Measurements from ENCODE around the gene GHRH.

GHRH gene

GRCh38 chr20:37261714-37262113, at the start of gene GHRH:
GHRH (minus strand) TSS chr20:37261814; CDS start chr20:37256889, 4,925 bp downstream.
- no peak for DNase-seq (ENCODE audit: low spot score)

- no peak for DNase-seq (ENCODE audit: low spot score)
Observed at GRCh38 chr20:37310951-37311350, 49.3 kb upstream of the GHRH start.

GRCh38 chr20:37309936-37310590, 48.4 kb upstream of the GHRH start:
- no peak for DNase-seq (ENCODE audit: low spot score)

GRCh38 chr20:37309290-37309689, 47.7 kb upstream of the GHRH start:
- DNase-seq (ENCODE audit: low spot score) = no peak

GRCh38 chr20:37308086-37309050, 46.8 kb upstream of the GHRH start:
- DNase-seq (ENCODE audit: low spot score) = no peak

- DNase-seq (ENCODE audit: low spot score) = no peak
Observed at GRCh38 chr20:37305839-37306238, 44.2 kb upstream of the GHRH start.

- DNase-seq (ENCODE audit: low spot score) = no peak
Observed at GRCh38 chr20:37305079-37305478, 43.5 kb upstream of the GHRH start.

- DNase-seq (ENCODE audit: low spot score) = no peak
Observed at GRCh38 chr20:37303637-37304036, 42.0 kb upstream of the GHRH start.

GRCh38 chr20:37302981-37303380, 41.4 kb upstream of the GHRH start:
- DNase-seq (ENCODE audit: low spot score) = no peak

- no peak for DNase-seq (ENCODE audit: low spot score)
Observed at GRCh38 chr20:37301558-37301957, 39.9 kb upstream of the GHRH start.

GRCh38 chr20:37301120-37301519, 39.5 kb upstream of the GHRH start:
- no peak for DNase-seq (ENCODE audit: low spot score)

- no peak for DNase-seq (ENCODE audit: low spot score)
Observed at GRCh38 chr20:37299718-37300528, 38.3 kb upstream of the GHRH start.

- DNase-seq (ENCODE audit: low spot score) = no peak
Observed at GRCh38 chr20:37298190-37298939, 36.8 kb upstream of the GHRH start.

GRCh38 chr20:37297066-37297736, 35.6 kb upstream of the GHRH start:
- DNase-seq (ENCODE audit: low spot score) = no peak

- no peak for DNase-seq (ENCODE audit: low spot score)
Observed at GRCh38 chr20:37296371-37296770, 34.8 kb upstream of the GHRH start.

GRCh38 chr20:37295595-37295994, 34.0 kb upstream of the GHRH start:
- DNase-seq (ENCODE audit: low spot score) = no peak

GRCh38 chr20:37295001-37295400, 33.4 kb upstream of the GHRH start:
- no peak for DNase-seq (ENCODE audit: low spot score)

GRCh38 chr20:37294262-37294981, 32.8 kb upstream of the GHRH start:
- DNase-seq (ENCODE audit: low spot score) = no peak

- DNase-seq (ENCODE audit: low spot score) = no peak
Observed at GRCh38 chr20:37293301-37293943, 31.8 kb upstream of the GHRH start.

GRCh38 chr20:37291724-37292126, 30.1 kb upstream of the GHRH start:
- DNase-seq (ENCODE audit: low spot score) = no peak

All from CD4-positive, alpha-beta T cell treated with Interleukin-15 for 4 hours (primary cell).